Choroid plexus epithelial cell (primary cell): Measurements from ENCODE around the gene AATF.

Experiments
- DNase-seq: peaks from one replicate; pipeline ENCODE4 v3.0.0-alpha.2; 2010; ENCODE audit warnings: low read depth
- H3K4me3 ChIP-seq: 2 replicates; pipeline ENCODE4 v1.5.1; 2011; ENCODE audit warnings: low read depth, mild to moderate bottlenecking, control low read depth, low read length, moderate library complexity
- TF ChIP-seq, protein P1 (sequence below): conservative IDR thresholded peaks from 2 replicates; pipeline ENCODE4 v1.5.1; 2011; ENCODE audit warnings: low read depth, mild to moderate bottlenecking, control low read depth, inconsistent platforms, low read length, moderate library complexity

Gene AATF

DNA sequence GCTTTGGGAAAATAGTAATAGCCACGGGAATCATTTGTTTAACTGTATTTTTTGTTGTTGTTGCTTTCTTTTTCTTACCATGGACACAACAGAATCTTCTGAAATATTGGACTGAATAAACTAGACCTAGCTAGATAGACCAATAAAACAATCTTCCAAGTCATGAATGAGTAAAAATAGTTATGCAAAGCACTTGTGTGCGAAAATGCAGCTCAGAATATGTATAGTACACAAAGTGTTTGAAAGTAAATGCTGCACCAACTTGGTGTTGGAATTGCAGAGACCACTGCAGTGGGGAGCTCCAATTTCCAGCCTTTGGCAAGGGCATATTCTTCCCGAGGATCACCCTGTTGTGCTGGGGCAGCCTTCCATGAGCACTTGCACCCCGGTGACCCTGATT is 68.0 kb downstream of the AATF start:
- H3K4me3 ChIP-seq: no peak overlapping the region
- no peak for DNase-seq
- TF ChIP-seq, protein P1, sequence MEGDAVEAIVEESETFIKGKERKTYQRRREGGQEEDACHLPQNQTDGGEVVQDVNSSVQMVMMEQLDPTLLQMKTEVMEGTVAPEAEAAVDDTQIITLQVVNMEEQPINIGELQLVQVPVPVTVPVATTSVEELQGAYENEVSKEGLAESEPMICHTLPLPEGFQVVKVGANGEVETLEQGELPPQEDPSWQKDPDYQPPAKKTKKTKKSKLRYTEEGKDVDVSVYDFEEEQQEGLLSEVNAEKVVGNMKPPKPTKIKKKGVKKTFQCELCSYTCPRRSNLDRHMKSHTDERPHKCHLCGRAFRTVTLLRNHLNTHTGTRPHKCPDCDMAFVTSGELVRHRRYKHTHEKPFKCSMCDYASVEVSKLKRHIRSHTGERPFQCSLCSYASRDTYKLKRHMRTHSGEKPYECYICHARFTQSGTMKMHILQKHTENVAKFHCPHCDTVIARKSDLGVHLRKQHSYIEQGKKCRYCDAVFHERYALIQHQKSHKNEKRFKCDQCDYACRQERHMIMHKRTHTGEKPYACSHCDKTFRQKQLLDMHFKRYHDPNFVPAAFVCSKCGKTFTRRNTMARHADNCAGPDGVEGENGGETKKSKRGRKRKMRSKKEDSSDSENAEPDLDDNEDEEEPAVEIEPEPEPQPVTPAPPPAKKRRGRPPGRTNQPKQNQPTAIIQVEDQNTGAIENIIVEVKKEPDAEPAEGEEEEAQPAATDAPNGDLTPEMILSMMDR: no peak

DNA sequence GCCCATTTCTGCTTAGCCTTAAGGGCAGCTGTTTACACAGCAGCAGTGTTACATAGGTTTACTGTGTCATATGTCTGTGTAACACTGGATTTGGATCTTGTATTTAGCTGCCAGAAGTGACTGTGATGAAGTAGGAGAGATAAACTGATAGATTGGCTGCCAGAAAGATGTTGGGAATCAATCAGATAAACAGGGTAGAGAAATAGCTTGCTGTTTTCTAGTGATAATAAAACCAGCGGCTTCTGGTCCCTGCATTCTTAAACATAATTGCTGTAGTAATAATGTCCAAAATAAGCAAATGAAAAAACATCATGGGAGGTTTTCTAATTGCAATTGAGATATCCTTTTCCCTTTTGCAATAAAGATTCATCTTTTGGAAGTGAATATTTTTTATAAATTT is 68.7 kb downstream of the AATF start:
- no peak for DNase-seq

DNA sequence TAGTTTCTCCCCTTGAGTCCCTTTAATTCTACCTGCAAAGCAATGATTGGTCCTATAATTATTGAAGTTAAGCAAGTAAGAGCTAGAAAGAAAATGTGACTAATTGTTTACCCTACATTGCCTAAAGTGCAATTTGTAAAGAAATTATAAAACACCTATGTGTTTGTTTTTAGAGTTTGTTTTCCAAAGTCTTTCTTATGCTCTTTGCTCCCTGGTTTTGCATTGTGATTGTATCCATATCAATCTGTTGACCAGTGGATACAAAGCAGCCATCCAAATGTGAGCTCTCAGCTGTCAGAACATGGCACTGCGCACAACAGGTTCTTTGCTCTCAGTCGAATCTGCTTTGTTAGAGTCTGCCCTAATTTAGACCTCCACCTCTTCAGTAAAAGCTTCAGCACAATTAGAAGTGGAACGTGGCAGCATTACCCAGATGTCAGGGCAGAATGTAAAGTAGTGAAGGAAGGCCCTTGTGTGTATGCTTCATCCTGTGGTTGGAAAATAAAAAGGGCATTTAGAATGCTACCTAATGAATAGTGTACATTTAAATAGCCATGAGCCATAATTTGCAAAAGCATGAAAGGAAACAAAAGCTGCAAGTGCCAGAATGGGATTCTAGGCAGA is 70.5 kb downstream of the AATF start:
- no peak overlapping the region for H3K4me3 ChIP-seq
- DNase-seq: no peak
- TF ChIP-seq, protein P1: no peak

More for the DNA sequence above, 68.7 kb downstream of the AATF start:
- TF ChIP-seq, protein P1: no peak
- no peak overlapping the region for H3K4me3 ChIP-seq

DNA sequence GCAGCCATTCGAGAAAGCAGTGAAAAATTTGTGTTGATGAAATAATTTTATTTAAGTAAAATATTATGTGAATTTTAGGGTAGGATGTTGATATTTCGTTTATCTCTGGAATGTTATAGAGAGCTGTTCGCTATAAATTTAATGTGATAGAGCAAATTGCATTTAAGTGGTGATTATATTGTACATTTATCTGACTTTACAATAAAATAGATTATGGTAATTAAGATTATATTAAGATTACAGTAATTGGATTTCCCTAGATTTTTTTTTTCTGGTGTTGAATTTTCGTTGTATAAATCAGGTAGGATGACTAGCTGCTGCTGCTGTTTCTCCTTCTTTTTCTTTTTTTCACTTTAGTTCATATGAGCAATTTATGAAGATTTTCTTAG is 71.0 kb downstream of the AATF start:
- TF ChIP-seq, protein P1: no peak
- H3K4me3 ChIP-seq: no peak overlapping the region
- no peak for DNase-seq

DNA sequence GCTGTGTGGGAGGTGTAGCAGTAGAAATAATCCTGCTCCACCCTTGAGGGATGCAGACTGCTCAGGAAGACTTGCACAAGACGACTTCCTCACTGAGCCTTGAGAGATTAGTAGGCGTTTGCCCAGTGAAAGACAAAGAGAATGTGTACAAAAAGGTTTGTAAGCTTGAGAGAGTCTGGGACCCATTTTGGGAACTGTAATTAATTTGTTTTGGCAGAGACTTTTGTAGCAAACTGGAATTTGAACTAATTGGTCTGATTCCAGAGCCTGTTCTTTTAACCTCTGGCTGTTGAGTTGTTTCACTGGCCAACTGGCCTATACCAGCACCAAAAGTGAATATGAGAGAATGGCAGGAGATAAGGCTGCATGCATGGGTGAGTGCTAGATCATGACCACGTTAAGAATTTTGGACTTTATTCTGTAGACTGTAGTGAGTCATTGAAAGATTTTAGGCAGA is 75.5 kb downstream of the AATF start:
- no peak overlapping the region for H3K4me3 ChIP-seq
- DNase-seq: no peak
- TF ChIP-seq, protein P1: no peak

DNA sequence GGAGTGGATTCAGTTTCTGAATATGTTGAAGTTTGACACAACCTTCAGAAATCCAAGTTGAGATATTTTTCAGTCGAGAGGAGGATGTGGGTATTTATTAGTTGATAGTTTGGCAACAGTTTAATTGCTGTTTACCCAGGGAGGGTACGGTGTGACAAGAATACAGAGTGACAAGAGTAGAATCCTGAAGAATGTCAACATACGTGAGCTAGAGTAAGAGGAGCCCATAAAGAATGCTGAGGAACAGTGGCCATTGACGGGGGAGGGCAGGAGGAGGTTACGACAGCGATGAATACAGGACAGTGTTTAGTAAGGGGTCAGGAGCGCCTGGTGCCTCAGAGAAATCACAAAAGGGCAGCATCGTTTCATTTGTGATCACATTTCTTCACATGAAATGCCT is 76.5 kb downstream of the AATF start:
- H3K4me3 ChIP-seq: no peak overlapping the region
- TF ChIP-seq, protein P1: no peak
- DNase-seq: no peak

DNA sequence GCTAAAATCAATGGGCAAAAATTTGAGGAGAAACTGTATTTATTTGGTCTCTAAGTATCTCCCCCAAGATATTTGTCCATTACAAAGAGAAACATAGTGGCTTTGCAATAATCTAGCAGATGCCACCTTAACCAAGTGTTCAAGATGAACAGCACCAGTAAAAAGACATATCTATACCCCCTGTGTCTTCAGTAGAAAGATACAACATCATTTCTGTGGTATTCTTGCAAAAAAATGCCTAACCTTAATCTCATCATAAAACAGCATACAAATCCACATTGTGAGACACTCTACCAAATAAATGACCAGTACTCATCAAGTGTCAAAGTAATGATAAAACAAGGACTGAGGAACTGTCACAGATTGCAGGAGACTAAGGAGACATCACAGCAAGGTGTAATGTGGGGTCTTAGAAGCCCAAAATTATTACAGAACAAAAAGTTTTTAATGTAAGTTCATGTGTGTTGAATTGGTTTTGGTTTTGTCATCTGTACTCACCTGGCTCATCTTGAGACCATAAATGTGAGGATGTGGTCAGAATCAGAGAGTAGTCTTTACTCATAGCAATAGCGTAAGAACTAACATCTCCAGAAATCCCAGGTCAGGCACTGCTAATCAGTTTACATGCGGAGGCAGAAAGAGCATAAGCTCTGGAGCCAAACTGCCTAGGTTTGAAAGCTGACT is 77.2 kb downstream of the AATF start:
- no peak for DNase-seq
- no peak overlapping the region for H3K4me3 ChIP-seq

More for the DNA sequence above, 77.2 kb downstream of the AATF start:
- TF ChIP-seq, protein P1: no peak
